ENCODE data around the gene SPNS3.

Gene SPNS3

DNA sequence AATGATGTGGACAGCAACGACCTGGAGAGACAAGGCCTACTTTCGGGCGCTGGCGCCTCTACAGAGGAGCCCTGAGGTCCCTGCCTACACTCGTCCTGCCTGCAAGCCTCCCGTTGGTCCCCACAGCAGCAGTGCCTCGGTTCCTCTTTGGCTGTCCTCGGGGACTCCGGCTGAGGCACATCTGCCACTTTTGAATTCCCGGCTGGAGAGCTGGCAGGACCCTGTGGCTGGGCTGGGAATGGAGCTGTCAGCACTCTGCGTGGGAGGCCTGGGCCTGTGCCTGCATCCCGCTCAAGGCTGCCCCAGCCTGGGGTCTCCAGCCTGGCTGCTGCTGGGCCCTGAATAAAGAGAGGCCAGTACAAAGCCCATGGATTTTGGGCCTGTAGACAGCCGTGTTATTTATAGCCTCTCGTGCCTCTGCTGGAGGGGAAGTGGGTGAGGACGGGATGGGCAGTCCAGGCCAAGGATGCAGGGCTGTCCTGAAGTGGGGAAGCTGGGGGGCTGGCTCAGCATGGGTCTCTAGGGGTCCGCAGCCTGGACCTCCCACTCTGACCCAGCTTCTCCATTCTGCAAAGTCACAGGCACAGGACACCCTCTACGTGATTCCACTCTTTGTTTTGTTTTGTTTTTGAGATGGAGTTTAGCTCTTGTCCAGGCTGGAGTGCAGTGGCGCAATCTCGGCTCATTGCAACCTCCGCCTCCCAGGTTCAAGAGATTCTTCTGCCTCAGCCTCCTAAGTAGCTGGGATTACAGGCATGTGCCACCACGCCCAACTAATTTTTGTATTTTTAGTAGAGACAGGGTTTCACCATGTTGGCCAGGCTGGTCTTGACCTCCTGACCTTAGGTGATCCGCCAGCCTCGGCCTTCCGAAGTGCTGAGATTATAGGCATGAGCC, 54.3 kb downstream of the SPNS3 start:
- H3K4me3 ChIP-seq (ENCODE audit: low read length) = no peak overlapping the region
- H3K27ac ChIP-seq (ENCODE audit: low read depth, low read length) = no peak overlapping the region
- no peaks in the 10 kb centered on the region for H3K27me3 ChIP-seq (ENCODE audit: control insufficient read depth, insufficient read depth, low read length)
- no peak overlapping the region for H3K9ac ChIP-seq (ENCODE audit: low read length)
- no peaks in the 10 kb centered on the region for H3K4me1 ChIP-seq (ENCODE audit: control insufficient read depth, insufficient read depth, low read length)
- no peaks in the 10 kb centered on the region for H3K36me3 ChIP-seq (ENCODE audit: control insufficient read depth, insufficient read depth, low read length)

DNA sequence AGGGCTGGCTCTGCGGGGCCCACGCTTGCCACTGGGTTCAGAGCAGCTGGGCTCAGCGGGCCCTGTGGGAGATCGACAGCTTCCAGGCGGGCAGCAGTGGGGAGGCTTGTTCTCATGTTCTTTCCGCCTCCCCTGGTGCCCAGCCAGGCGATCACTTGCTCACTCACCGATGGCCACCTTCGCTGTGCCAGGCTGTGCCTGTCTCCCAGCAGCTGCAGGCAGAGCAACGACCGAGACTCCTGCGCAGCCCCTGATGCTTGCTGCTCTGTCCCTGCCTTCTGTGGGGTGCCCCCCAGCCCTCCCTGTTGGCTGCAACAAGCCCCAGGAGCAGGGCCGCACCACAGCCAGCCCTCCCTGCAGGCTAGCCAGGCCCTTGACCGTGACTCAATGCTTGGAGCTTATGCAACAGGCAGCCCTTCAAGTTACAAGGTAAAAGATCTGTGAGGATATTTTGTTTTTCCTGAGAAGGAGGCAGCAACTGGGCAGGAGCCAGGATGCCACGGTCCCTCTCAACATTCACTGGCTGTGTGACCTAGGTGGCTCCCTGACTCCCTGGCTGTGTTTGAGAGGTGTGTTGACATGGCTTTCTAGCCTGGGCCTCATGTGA, 55.4 kb downstream of the SPNS3 start:
- H3K36me3 ChIP-seq (ENCODE audit: control insufficient read depth, insufficient read depth, low read length) = no peaks in the 10 kb centered on the region
- H3K4me1 ChIP-seq (ENCODE audit: control insufficient read depth, insufficient read depth, low read length) = no peaks in the 10 kb centered on the region
- H3K27me3 ChIP-seq (ENCODE audit: control insufficient read depth, insufficient read depth, low read length) = no peaks in the 10 kb centered on the region
- no peak overlapping the region for H3K4me3 ChIP-seq (ENCODE audit: low read length)
- H3K27ac ChIP-seq (ENCODE audit: low read depth, low read length) = no peak overlapping the region
- H3K9ac ChIP-seq (ENCODE audit: low read length) = no peak overlapping the region

DNA sequence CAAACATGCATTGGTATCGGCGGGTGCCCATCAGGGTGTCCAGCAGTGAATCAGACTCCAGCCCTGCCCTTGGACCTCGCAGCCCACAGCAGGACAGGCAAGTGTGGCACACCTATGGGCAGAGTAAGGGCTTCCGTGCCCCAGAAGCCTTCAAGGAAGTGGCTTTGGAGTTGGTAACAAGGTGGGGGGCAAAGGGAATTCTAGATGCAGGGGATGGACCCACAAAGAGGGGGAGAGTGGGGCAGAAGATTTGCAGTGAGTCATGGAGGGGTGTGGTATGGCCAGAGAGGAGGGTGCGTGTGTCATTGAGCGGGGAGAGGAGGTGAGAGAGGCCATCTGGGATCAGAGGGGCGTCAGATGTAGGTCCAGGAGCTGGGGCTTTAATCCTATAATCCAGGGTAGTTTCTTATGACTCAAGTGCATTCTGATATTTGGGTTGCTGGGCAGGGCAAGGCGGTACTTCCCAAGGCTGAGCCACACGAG, 56.4 kb downstream of the SPNS3 start:
- Histone ChIP-seq H3K27me3 (ENCODE audit: control insufficient read depth, insufficient read depth, low read length) (no peaks in the 10 kb centered on the region), H3K9ac (ENCODE audit: low read length) (no peak overlapping the region), H3K36me3 (ENCODE audit: control insufficient read depth, insufficient read depth, low read length) (no peaks in the 10 kb centered on the region), H3K27ac (ENCODE audit: low read depth, low read length) (no peak overlapping the region), H3K4me1 (ENCODE audit: control insufficient read depth, insufficient read depth, low read length) (no peaks in the 10 kb centered on the region), H3K4me3 (ENCODE audit: low read length) (no peak overlapping the region)

DNA sequence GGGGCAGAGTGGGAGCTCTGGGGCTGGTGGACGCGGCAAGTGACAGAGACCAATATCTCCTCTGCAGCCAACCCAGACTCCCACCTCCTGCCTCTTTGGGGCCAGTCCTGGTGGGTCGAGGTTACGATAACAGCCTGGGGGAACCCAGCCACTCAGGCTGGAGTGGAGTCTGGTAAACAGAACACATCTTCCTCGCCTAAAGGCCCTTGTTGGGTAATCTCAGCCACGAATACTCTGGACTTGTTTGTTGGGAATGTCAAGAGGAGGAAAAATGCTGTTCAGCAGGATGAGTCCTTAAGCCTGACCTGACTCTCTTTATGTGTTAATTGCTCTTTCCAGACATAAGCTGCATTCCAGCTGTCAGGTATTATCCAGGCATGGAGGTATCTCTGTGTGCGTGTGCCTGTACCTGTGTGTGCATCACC, 56.9 kb downstream of the SPNS3 start:
- H3K4me3 ChIP-seq (ENCODE audit: low read length) = no peak overlapping the region
- H3K36me3 ChIP-seq (ENCODE audit: control insufficient read depth, insufficient read depth, low read length) = no peaks in the 10 kb centered on the region
- H3K27ac ChIP-seq (ENCODE audit: low read depth, low read length) = no peak overlapping the region
- no peaks in the 10 kb centered on the region for H3K27me3 ChIP-seq (ENCODE audit: control insufficient read depth, insufficient read depth, low read length)
- H3K9ac ChIP-seq (ENCODE audit: low read length) = no peak overlapping the region
- no peaks in the 10 kb centered on the region for H3K4me1 ChIP-seq (ENCODE audit: control insufficient read depth, insufficient read depth, low read length)

DNA sequence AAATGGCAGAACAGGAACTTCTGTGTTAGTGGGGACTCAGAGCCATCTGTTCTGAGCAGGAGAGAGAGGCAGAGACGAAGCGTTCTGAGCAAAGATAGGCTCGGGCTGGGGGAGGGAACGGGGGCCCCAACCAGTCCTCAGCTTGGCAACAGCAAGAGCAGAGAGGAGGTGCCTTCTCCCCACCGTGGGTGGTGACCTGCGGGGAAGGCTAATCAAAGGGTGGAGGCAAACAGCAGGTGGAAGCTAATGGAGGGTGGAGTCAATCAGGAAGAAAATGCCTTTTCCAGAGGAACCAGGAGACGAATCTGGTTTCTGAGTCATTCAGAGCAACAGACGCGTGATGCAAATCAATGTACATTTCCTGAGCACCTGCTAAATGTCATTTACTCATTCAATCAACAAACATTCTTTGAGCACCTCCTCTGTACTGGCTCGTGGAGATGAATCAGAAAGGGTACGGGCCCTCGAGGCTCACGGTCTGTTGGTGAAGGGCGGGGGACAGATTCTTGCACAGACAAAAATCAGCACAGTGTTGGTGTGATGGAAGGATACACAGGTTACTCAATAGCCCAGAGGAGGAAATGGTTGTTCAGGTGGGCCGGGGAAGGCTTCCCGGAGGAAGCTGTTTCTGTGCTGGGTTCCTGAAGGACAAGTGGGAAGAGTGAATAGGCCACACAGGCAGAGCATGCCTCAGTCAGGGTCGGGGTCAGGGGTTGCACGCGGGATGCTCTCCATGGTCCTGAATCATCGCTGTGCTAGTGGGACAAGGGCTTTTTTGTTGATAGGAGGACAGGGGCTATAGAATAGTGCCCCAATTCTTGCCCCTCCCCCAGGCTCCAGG, 59.2 kb downstream of the SPNS3 start:
- H3K9ac ChIP-seq (ENCODE audit: low read length) = no peak overlapping the region
- no peaks in the 10 kb centered on the region for H3K4me1 ChIP-seq (ENCODE audit: control insufficient read depth, insufficient read depth, low read length)
- no peaks in the 10 kb centered on the region for H3K36me3 ChIP-seq (ENCODE audit: control insufficient read depth, insufficient read depth, low read length)
- H3K27me3 ChIP-seq (ENCODE audit: control insufficient read depth, insufficient read depth, low read length) = no peaks in the 10 kb centered on the region
- no peak overlapping the region for H3K27ac ChIP-seq (ENCODE audit: low read depth, low read length)
- no peak overlapping the region for H3K4me3 ChIP-seq (ENCODE audit: low read length)

DNA sequence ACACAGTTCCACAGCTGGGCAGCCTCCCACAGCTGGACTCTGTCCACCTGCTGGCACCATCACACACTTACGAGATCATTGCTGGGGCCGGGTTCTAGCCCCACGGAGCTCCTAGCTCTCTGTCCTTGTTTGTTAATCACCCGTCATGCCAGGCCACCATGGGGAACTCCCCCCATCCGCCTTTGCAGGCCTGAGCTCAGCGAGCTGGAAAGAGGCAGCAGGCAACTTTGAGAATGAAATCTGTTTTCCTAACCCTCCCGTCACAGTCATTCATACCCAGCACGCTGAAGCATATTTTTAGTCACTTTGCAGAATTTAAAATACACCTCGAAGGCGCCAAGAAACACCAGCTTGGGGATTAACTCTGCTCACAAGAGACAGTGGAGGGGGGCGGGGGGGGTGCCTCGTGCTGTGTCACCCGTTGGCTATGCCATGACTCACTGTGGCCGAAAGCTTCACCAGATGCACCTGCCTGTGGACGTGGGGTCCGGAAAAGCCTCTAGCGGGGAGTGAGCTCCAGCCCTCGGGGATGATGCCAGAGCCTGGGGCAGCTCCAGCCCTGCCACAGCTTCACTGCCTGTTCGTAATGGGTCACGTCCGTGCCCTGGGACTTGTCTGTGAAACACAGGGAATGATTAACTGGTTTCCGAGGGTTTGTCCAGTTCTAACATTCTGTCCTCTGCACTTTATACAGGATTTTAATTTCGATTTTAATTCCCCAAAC, 63.5 kb downstream of the SPNS3 start:
- no peak overlapping the region for H3K4me3 ChIP-seq (ENCODE audit: low read length)
- no peak overlapping the region for H3K27ac ChIP-seq (ENCODE audit: low read depth, low read length)
- no peak overlapping the region for H3K9ac ChIP-seq (ENCODE audit: low read length)

DNA sequence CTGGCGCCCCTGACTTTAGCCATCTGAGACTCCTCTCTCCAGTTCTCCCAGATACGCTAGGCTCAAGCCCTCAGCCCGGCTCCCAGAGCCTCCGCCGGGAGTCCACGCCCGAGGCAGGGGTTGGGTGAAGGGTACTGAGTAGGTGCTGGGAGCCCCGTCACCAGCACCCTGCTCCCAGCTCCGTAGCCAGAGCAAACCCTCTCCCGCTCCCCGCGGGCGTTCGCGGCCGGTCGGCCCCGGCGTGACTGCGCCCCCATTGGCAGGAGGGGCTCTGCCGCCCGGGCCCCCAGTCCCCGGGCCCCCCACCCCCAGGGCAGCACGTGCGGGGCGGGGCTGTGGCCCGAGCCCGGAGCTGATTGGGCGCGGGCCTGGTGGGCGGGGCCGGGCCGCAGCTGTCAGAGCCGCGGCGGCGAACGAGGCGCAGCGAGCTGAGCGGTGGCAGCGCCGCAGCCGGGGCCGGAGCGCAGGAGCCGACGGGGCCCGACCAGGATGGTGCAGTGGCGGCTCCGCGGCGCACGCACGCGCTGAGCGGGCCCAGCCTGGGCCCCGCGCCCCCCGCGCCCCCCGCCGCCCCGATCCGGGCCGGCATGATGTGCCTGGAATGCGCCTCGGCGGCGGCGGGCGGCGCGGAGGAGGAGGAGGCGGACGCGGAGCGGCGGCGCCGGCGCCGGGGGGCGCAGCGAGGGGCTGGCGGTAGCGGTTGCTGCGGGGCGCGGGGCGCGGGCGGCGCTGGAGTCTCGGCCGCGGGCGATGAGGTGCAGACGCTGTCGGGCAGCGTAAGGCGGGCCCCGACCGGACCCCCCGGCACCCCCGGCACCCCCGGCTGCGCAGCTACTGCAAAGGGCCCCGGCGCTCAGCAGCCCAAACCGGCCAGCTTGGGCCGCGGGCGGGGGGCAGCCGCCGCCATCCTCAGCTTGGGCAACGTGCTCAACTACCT, 65.0 kb downstream of the SPNS3 start, which contains the start of gene SPNS2:
SPNS2 (plus strand) TSS at position 421 of the 937 bp plus-strand sequence; CDS start at position 588, 167 bp downstream.
- peaks cover 9% of the 10 kb centered on the region for H3K27me3 ChIP-seq (ENCODE audit: control insufficient read depth, insufficient read depth, low read length)
- no peak within 1 kb of the TSS for H3K27ac ChIP-seq (ENCODE audit: low read depth, low read length)
- H3K36me3 ChIP-seq (ENCODE audit: control insufficient read depth, insufficient read depth, low read length) = no peaks in the 10 kb centered on the region
- no peaks in the 10 kb centered on the region for H3K4me1 ChIP-seq (ENCODE audit: control insufficient read depth, insufficient read depth, low read length)
- peak within 1 kb of the TSS; percentile 59 for H3K4me3 ChIP-seq (ENCODE audit: low read length)
- H3K9ac ChIP-seq (ENCODE audit: low read length) = no peak within 1 kb of the TSS

More for the DNA sequence above, 63.5 kb downstream of the SPNS3 start:
- Histone ChIP-seq H3K4me1 (ENCODE audit: control insufficient read depth, insufficient read depth, low read length) (no peaks in the 10 kb centered on the region), H3K27me3 (ENCODE audit: control insufficient read depth, insufficient read depth, low read length) (peaks cover 6% of the 10 kb centered on the region), H3K36me3 (ENCODE audit: control insufficient read depth, insufficient read depth, low read length) (no peaks in the 10 kb centered on the region)

DNA sequence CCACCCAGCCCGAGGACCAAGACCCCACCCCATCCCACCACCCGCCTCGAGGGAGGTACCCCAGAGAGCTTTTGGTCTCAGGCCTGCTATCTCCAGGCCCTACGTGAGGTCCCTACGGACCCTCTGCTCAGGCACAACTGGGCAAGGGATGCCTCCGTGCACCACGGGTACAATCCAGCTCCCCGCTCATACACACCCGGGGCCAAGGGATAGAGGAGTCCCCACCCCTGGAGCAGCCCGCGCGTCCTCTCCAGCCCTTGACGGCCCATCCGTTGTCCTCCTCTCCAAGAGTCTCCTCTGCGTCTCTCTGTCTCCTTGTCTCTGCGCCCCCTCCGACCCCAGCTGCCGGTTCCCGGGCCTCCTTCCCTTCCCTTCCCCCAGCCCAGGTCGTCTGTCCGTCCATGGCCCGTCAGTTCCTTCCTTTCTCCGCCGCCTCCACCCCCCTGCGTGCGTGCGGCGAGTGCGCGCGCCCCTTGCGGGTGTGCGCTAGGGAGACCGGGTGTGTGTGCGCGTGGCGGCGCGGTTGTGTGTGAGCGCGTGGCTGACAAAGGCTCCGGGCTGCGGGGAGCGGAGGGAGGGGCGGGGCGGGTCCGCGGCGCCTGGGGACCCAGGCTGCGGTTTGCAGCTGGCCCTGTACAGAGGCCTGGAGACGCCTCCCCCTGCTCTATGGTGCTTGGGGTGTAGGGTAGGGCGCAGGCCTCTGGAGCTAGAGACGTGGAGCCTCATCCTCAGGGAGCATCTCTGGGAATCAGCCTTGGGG, 65.9 kb downstream of the SPNS3 start:
- Histone ChIP-seq H3K36me3 (ENCODE audit: control insufficient read depth, insufficient read depth, low read length) (no peaks in the 10 kb centered on the region), H3K4me1 (ENCODE audit: control insufficient read depth, insufficient read depth, low read length) (no peaks in the 10 kb centered on the region), H3K27me3 (ENCODE audit: control insufficient read depth, insufficient read depth, low read length) (peaks cover 9% of the 10 kb centered on the region), H3K27ac (ENCODE audit: low read depth, low read length) (no peak overlapping the region), H3K4me3 (ENCODE audit: low read length) (peak overlapping the region; percentile 59), H3K9ac (ENCODE audit: low read length) (no peak overlapping the region)

DNA sequence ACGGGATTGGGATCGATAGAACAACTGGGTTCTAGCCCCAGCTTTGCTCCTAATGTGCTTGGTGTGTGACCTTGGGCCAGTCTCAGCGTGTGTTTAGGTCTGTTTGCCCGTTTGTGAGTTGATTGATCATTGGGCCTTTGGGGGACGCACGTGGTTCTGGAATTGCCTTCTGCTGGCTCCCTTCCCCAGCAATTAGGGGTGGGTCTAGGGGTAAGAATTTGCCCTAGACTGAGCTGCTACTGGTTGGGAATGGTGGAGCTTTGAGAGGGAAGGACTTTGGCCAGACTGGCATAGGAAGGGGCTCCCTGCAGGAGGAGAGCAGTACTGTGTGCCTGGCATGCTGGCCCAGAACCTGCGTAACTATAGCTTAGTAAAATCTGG, 66.4 kb downstream of the SPNS3 start:
- H3K27me3 ChIP-seq (ENCODE audit: control insufficient read depth, insufficient read depth, low read length) = peaks cover 9% of the 10 kb centered on the region
- peak overlapping the region; percentile 56 for H3K4me3 ChIP-seq (ENCODE audit: low read length)
- H3K9ac ChIP-seq (ENCODE audit: low read length) = no peak overlapping the region
- no peak overlapping the region for H3K27ac ChIP-seq (ENCODE audit: low read depth, low read length)
- no peaks in the 10 kb centered on the region for H3K36me3 ChIP-seq (ENCODE audit: control insufficient read depth, insufficient read depth, low read length)
- H3K4me1 ChIP-seq (ENCODE audit: control insufficient read depth, insufficient read depth, low read length) = no peaks in the 10 kb centered on the region

DNA sequence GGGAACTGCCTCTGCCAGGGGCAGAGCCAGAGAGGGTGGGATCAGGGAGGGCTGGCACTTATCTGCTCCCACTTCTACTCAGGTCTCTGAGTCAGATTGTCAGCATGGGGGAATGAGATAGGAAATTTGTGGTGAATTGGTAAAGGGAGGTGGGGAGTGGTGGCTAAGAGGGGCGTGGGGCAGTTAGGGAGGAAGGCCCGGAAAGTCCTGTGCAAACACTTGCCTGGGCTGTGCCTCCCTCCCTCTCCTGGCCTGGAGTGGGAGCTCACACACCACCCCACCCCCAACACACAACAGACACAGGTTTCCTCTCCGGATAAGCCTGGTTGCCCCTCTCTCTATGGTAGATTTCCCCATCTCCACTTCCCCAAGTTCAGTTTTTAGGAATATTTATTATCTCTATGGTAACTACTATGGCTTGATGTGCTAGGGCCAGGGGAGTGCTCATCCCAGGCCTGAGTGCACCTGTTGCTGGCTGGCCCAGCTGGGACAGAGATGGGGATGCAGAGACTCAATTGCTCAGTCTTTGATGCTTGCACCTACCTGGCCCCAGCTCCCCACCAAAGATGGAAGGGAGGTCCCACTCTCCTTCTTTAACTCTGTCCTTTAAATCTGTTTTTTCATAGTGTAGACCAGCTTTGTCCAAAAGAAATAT, 67.7 kb downstream of the SPNS3 start:
- Histone ChIP-seq H3K36me3 (ENCODE audit: control insufficient read depth, insufficient read depth, low read length) (no peaks in the 10 kb centered on the region), H3K27me3 (ENCODE audit: control insufficient read depth, insufficient read depth, low read length) (peaks cover 9% of the 10 kb centered on the region), H3K9ac (ENCODE audit: low read length) (no peak overlapping the region), H3K27ac (ENCODE audit: low read depth, low read length) (no peak overlapping the region), H3K4me3 (ENCODE audit: low read length) (no peak overlapping the region), H3K4me1 (ENCODE audit: control insufficient read depth, insufficient read depth, low read length) (no peaks in the 10 kb centered on the region)
